ENCODE results near the gene ADD1. TPM values are rescaled to one million over a fixed set of nuclear protein-coding genes. Genes with fewer than 3 reads are reported as not detected.

The ADD1 gene
- total and polyA plus RNA-seq, 2 donors (not counting 1 experiment from before 2014, with no cell fraction given) = 302 to 383 TPM

DNA sequence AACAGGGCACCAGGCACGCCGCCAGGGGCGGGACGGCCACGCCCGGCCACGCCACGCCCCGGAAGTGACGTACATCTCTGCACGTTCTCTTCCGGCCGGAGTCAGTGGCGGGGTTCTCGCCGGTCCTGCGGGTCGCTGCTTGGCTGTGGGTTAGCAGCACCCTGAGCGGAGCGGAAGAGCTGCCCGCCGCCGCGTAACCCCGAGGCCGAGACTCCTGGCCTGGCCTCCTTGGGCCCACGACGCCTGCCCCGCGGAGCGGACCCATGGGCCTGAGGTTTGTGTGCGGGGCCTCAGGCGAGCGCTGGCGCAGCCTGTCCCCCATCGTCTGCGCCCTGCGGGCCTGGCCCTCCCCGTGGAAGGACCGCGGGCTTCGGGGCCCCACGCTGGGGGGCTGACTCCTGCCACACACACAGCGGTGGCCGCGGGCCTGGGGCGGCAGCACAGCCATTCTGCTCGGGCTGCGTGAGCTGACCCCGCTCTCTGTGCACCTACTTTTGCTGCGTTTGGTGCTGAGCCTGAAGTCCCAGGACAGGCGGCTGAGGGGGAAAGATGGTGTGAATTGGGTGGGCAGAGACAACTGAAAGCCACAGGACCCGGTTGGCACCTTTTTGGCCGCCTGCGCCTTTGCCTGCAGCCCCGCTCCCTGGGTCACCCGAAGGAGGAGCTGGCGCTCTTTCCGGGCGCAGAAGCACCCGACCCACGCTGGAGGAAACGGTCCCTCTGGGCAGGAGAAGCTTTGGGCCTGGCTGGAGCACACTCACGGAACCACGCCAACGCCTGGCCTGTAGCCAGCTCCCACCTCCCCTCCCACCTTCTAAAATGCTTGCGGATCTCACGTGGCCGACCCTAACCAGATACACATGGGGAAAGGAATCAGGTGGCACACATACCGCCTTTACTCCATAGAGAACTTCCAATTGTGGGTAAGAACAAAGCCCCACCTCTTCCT, 91.4 kb downstream of the ADD1 start:
- WGBS (ENCODE audit: insufficient coverage) = under 1% methylated on average over 70 of the region's 70 CpGs

More for the DNA sequence above, 91.4 kb downstream of the ADD1 start:
- Histone ChIP-seq H3K9me3 (ENCODE audit: control extremely low read depth in 1 of 3, control insufficient read depth in 2 of 3, insufficient read depth in 1 of 3, low read length in 2 of 3) (no peaks in the 10 kb centered on the region), H2AFZ (ENCODE audit: insufficient read depth, low read depth, low read length, poor library complexity, severe bottlenecking) (peak overlapping the region; percentile 92), H3K4me1 (ENCODE audit: control insufficient read depth in 2 of 2, insufficient read depth in 2 of 2, low read length in 2 of 2) (peaks cover 39 to 63% of the 10 kb centered on the region in 2 donors), H3K9ac (ENCODE audit: low read length) (peak overlapping the region; percentile 95), H3K79me2 (ENCODE audit: control insufficient read depth, insufficient read depth, low read length) (peaks cover 21% of the 10 kb centered on the region), H3K4me3 (ENCODE audit: control extremely low read depth in 1 of 5, extremely low read depth in 1 of 5, insufficient read depth in 1 of 5, low read depth in 2 of 5, low read length in 4 of 5) (peak overlapping the region; percentile 8 to 96 (median 80)), H3K4me2 (replicated peaks; ENCODE audit: low read depth, low read length, poor library complexity, severe bottlenecking) (peak overlapping the region; percentile 99), H3K27me3 (replicated peaks in 1 of 4; ENCODE audit: control extremely low read depth in 1 of 4, control insufficient read depth in 3 of 4, insufficient read depth in 4 of 4, low read length in 3 of 4) (no peaks in the 10 kb centered on the region), H3K27ac (ENCODE audit: low read length in 2 of 2) (peak overlapping the region; percentile 55 to 87), H3K36me3 (replicated peaks in 1 of 2; ENCODE audit: control extremely low read depth in 1 of 2, control insufficient read depth in 1 of 2, extremely low read depth in 1 of 2, insufficient read depth in 2 of 2, low read length in 1 of 2) (peaks cover 0 to 41% of the 10 kb centered on the region in 2 experiments), H4K20me1 (ENCODE audit: control insufficient read depth, insufficient read depth, low read length, poor library complexity, severe bottlenecking) (peaks cover 36% of the 10 kb centered on the region)
- peak; percentile 54 for ATAC-seq (ENCODE audit: low read depth)
- Mint-ChIP-seq H3K27ac (peak overlapping the region; percentile 87), H3K4me3 (peak overlapping the region; percentile 89), H3K4me1 (peaks cover 55% of the 10 kb centered on the region), H3K9me3 (ENCODE audit: insufficient read depth) (no peaks in the 10 kb centered on the region), H3K27me3 (no peaks in the 10 kb centered on the region)
- POLR2A ChIA-PET = interaction anchor here (0.5 to 1.5 kb wide), 6 partner anchors 12 to 433 kb away, joined by 3 to 5 read pairs (median 4); partner anchors contain the start of gene GRK4
- CTCF ChIA-PET = interaction anchor here (1.0 to 2.1 kb wide), 9 partner anchors 10 to 171 kb away, joined by 3 to 6 read pairs (median 4); no protein-coding TSS in a partner anchor
- intact Hi-C loops (cut with micrococcal nuclease) = loop anchor here (1.0 to 10.0 kb wide), 7 partner anchors 28 to 450 kb away; partner anchors contain the start of genes GRK4, NOP14 and TNIP2
- no peak for TF ChIP-seq EZH2 (IDR thresholded peaks at IDR 0.05; ENCODE audit: borderline replicate concordance, insufficient read depth, low read depth, low read length, poor library complexity, severe bottlenecking)
- TF ChIP-seq, protein P1, sequence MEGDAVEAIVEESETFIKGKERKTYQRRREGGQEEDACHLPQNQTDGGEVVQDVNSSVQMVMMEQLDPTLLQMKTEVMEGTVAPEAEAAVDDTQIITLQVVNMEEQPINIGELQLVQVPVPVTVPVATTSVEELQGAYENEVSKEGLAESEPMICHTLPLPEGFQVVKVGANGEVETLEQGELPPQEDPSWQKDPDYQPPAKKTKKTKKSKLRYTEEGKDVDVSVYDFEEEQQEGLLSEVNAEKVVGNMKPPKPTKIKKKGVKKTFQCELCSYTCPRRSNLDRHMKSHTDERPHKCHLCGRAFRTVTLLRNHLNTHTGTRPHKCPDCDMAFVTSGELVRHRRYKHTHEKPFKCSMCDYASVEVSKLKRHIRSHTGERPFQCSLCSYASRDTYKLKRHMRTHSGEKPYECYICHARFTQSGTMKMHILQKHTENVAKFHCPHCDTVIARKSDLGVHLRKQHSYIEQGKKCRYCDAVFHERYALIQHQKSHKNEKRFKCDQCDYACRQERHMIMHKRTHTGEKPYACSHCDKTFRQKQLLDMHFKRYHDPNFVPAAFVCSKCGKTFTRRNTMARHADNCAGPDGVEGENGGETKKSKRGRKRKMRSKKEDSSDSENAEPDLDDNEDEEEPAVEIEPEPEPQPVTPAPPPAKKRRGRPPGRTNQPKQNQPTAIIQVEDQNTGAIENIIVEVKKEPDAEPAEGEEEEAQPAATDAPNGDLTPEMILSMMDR (IDR thresholded peaks at IDR 0.05) = no peak
- peak; percentile 97 for DNase-seq
